Astrocyte of the cerebellum (primary cell): Measurements from ENCODE around the gene LRP1B.

Experiments used
- DNase-seq: peaks from one replicate; pipeline ENCODE4 v3.0.0-alpha.2; 2011; ENCODE audit warnings: low read depth
- H3K4me3 ChIP-seq: 2 replicates; pipeline ENCODE4 v1.5.1; 2011; ENCODE audit warnings: mild to moderate bottlenecking, low read depth, low read length, moderate library complexity
- CTCF ChIP-seq: IDR thresholded peaks from 2 replicates; pipeline ENCODE4 v1.5.1; 2012; ENCODE audit warnings: low read length, low read depth, moderate library complexity, mild to moderate bottlenecking; ENCODE audit errors: missing control alignments
- in situ Hi-C: cut with HindIII; loops from 2 replicates; pipeline ENCODE4 v1.10.0; 2017; ENCODE audit warnings: low sequenced_read_pairs

Gene LRP1B

DNA sequence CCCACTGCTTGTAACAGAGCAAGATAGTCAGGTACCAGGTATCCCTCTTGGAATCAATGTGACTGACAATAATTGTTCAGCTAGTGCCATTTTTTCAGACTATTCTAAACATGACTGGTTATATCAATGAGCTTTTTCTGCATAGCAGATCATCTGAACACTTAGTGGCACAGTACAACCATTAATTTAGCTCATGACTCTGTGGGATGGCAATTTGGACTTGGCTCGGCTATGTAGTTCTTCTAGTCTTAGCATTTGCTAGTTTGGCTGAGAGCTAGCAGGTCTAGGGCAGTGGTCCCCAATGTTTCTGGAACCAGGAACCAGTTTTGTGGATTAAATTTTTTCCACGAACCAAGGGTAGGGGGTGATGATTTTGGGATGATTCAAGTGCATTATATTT, 1929.2 kb downstream of the LRP1B start:
- TF ChIP-seq CTCF, result no peak
- in situ Hi-C loops, result no loop called here
- H3K4me3 ChIP-seq, result no peak overlapping the region
- DNase-seq, result no peak

DNA sequence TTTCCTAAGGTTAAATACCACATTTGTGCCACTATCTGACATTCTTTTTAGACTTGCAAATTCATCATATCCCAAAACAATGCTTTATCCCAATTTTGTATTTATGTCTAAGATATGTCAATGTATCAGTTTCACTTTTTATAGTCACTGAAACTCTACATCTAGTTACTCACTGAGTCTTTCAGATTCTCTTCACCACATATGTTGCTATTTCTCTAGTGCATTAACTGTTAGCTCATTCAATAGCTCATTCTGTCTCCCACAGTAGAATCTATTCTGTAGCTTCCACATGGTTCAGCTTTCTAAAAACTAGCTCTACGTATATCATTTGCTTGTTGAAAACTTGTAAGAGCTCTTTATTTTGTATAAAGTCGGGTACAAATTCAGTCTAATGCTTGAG, 1930.1 kb downstream of the LRP1B start:
- in situ Hi-C loops, result no loop called here
- no peak overlapping the region for H3K4me3 ChIP-seq
- TF ChIP-seq CTCF, result no peak
- no peak for DNase-seq

DNA sequence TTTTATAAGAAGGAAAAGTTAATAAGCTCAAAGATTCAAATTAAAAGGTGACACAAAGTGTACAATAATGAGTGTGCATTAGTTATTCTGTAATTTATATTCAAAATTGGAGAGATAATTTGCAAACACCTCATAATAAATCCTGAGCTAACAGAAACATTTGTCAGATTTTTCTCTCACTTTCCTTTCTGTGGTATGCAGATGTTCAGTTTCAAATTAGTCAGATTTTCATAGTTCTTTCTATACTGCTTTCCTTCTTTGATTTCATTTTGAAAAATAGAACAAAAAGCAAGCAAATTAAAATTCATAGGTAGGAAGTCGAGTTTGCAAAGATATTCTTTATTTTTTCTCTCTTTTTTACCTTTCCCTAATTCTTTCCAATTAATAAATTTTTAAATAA, 1930.5 kb downstream of the LRP1B start:
- in situ Hi-C loops, result no loop called here
- no peak overlapping the region for H3K4me3 ChIP-seq
- no peak for TF ChIP-seq CTCF
- DNase-seq, result no peak

GRCh38 chr2:140199312-140199711, 1931.5 kb downstream of the LRP1B start:
- in situ Hi-C loops, result no loop called here
- no peak for TF ChIP-seq CTCF
- no peak for DNase-seq

DNA sequence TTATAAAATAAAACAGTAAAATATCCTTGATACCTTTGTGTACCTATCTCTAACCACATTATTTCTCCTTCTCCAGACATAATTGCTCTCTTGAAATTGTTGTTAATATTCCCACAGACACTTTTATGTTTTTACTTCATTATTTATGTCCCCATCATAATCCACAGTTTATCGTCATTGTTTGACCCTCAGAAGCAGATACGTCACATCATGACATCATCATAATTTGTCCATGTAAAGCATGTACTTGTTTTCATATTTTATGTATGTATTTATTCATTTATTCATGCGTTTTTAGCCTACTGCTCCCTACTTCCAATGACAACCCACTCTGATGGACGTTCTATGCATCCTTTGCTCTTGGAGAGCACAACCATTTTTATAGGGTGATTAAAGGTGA, 1943.7 kb downstream of the LRP1B start:
- no peak overlapping the region for H3K4me3 ChIP-seq
- no peak for TF ChIP-seq CTCF
- no peak for DNase-seq
- in situ Hi-C loops, result no loop called here

More at GRCh38 chr2:140199312-140199711, 1931.5 kb downstream of the LRP1B start:
- no peak overlapping the region for H3K4me3 ChIP-seq

DNA sequence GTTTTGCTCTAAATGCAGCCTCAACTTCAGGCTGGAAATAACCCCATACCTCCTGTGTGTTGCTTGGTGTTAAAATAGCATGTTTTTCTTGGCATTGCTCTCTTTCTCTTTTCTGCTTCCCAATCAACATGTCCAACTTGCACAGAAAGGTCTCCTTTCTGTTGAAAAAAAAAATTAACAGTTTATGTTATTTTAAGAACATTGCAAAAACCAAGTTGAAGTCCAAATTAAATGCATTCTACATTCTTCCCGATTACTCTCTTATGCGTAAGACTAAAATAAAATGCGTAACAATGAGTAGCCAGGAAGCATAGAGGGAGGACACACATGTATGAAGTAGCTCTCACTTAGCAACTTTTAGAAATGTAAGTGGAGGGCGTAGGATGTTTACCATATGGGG, 1944.5 kb downstream of the LRP1B start:
- in situ Hi-C loops, result no loop called here

More for the DNA sequence above, 1944.5 kb downstream of the LRP1B start:
- H3K4me3 ChIP-seq, result no peak overlapping the region
- DNase-seq, result peak; percentile 3
- no peak for TF ChIP-seq CTCF
